ENCODE results near the gene WDR53. TPM values are rescaled to one million over a fixed set of nuclear protein-coding genes. Genes with fewer than 3 reads are reported as not detected.

Gene WDR53
- total RNA-seq, 1 donor from 2014 or later: 13.5 TPM

DNA sequence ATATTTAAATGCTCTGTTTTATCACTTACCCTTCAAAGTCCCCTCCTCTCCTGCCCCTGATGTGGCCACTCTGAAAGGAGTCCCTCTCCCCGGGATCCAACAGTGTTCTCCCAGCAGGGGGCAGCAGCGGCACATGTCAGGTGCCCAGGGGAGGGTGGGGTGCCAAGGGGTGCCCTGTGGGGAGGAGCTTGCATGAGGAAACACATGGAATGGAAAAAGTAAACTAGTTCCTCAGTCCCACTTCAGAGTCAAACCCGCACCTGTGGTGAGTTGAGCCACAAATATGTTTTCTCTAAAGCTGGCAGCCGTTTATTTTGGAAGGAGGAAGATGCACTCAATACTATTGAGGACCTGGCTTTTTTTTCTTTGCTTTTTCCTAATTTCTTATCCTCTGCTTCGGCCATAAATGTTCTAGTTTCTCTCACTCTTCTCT is 41.0 kb upstream of the WDR53 start:
- no peak overlapping the region for H3K27ac ChIP-seq
- DNase-seq (ENCODE audit: extremely low spot score in 2 of 2): no peak
- H3K9me3 ChIP-seq: no peaks in the 10 kb centered on the region
- H3K36me3 ChIP-seq: no peaks in the 10 kb centered on the region
- intact Hi-C loops (cut with DNase I): no loop called here
- TF ChIP-seq POLR2AphosphoS5 (IDR thresholded peaks at IDR 0.05; ENCODE audit: insufficient read depth in 1 of 2, low read depth in 1 of 2) (peak in 1 of 2 donors; percentile 39), POLR2A (IDR thresholded peaks at IDR 0.05) (no peak)
- TF ChIP-seq, protein P1, sequence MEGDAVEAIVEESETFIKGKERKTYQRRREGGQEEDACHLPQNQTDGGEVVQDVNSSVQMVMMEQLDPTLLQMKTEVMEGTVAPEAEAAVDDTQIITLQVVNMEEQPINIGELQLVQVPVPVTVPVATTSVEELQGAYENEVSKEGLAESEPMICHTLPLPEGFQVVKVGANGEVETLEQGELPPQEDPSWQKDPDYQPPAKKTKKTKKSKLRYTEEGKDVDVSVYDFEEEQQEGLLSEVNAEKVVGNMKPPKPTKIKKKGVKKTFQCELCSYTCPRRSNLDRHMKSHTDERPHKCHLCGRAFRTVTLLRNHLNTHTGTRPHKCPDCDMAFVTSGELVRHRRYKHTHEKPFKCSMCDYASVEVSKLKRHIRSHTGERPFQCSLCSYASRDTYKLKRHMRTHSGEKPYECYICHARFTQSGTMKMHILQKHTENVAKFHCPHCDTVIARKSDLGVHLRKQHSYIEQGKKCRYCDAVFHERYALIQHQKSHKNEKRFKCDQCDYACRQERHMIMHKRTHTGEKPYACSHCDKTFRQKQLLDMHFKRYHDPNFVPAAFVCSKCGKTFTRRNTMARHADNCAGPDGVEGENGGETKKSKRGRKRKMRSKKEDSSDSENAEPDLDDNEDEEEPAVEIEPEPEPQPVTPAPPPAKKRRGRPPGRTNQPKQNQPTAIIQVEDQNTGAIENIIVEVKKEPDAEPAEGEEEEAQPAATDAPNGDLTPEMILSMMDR (IDR thresholded peaks at IDR 0.05): peak; percentile 46 to 86 (median 70)
- H3K4me1 ChIP-seq: peaks cover 6% of the 10 kb centered on the region
- H3K4me3 ChIP-seq: no peak overlapping the region
- no peaks in the 10 kb centered on the region for H3K27me3 ChIP-seq

DNA sequence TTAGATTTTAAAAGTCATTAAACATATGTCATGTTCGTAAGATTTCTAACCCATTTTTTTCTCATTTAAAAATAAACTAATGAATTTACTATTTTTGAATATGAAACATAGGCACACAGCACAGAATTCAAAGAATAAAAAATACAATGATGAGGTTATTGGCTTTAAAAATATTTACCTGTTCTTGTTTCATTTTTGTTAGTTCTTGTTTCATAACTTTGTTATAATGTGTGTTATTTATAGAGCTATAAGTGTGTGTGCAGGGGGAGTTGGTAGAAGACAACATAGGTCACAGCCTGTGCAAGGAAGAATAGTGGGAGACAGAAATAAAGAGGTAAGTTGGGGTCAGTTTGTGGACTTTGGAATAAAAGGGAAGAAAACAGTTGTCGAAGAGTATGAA is 40.3 kb upstream of the WDR53 start:
- DNase-seq (ENCODE audit: extremely low spot score in 2 of 2): no peak
- no peak for TF ChIP-seq POLR2A (IDR thresholded peaks at IDR 0.05)
- no peak for TF ChIP-seq POLR2AphosphoS5 (IDR thresholded peaks at IDR 0.05; ENCODE audit: insufficient read depth in 1 of 2, low read depth in 1 of 2)

DNA sequence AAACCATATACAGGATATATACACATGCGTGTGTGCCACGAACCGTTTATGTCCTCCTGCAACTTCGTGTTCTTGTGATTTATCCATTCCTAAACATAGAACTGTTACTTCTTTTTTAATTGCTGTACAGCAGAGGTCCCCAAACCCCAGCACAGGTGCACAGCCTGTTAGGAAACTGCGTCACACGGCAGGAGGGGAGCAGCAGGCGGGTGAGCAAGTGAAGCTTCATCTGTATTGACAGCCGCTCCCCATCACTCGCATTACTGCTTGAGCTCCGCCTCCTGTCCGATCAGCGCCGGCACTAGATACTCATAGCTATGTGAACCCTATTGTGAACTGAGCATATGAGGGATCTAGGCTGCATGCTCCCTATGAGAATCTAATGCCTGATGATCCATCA is 36.2 kb upstream of the WDR53 start:
- no peaks in the 10 kb centered on the region for H3K36me3 ChIP-seq
- no peak for DNase-seq (ENCODE audit: extremely low spot score in 2 of 2)
- no peaks in the 10 kb centered on the region for H3K4me1 ChIP-seq
- H3K27ac ChIP-seq: no peak overlapping the region
- no peaks in the 10 kb centered on the region for H3K9me3 ChIP-seq
- intact Hi-C loops (cut with DNase I): no loop called here
- TF ChIP-seq, protein P1 (IDR thresholded peaks at IDR 0.05): no peak
- TF ChIP-seq POLR2A (IDR thresholded peaks at IDR 0.05) (no peak), POLR2AphosphoS5 (IDR thresholded peaks at IDR 0.05; ENCODE audit: insufficient read depth in 1 of 2, low read depth in 1 of 2) (no peak)
- no peaks in the 10 kb centered on the region for H3K27me3 ChIP-seq
- no peak overlapping the region for H3K4me3 ChIP-seq

More for the DNA sequence above, 40.3 kb upstream of the WDR53 start:
- no peaks in the 10 kb centered on the region for H3K27me3 ChIP-seq
- no peak overlapping the region for H3K4me3 ChIP-seq
- no peaks in the 10 kb centered on the region for H3K9me3 ChIP-seq
- H3K27ac ChIP-seq: no peak overlapping the region
- H3K4me1 ChIP-seq: peaks cover 6% of the 10 kb centered on the region
- intact Hi-C loops (cut with DNase I): no loop called here
- H3K36me3 ChIP-seq: no peaks in the 10 kb centered on the region

DNA sequence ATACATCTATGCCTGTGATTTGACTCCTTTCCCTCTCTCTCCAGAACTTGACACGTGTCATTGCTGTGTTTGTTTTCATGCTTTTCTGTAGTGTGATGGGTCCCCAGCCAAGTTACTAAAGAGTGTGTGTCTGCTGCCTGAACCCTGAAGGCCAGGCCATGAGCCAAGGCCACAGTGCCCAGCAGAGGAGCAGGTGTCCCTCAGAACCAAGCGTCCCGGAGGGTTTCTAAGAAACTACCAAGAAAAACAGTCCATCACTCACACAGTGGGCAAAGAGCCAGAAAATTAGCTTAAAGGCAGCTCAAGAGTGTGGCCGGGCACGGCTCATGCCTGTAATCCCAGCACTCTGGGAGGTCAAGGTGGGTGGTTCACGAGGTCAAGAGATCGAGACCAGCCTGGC is 35.3 kb upstream of the WDR53 start:
- Histone ChIP-seq H3K27me3 (no peaks in the 10 kb centered on the region), H3K4me1 (no peaks in the 10 kb centered on the region), H3K9me3 (no peaks in the 10 kb centered on the region), H3K36me3 (no peaks in the 10 kb centered on the region), H3K4me3 (no peak overlapping the region), H3K27ac (no peak overlapping the region)
- no peak for DNase-seq (ENCODE audit: extremely low spot score in 2 of 2)
- TF ChIP-seq POLR2A (IDR thresholded peaks at IDR 0.05): no peak
- TF ChIP-seq, protein P1 (IDR thresholded peaks at IDR 0.05): no peak
- TF ChIP-seq POLR2AphosphoS5 (IDR thresholded peaks at IDR 0.05; ENCODE audit: insufficient read depth in 1 of 2, low read depth in 1 of 2): no peak
- intact Hi-C loops (cut with DNase I): no loop called here

DNA sequence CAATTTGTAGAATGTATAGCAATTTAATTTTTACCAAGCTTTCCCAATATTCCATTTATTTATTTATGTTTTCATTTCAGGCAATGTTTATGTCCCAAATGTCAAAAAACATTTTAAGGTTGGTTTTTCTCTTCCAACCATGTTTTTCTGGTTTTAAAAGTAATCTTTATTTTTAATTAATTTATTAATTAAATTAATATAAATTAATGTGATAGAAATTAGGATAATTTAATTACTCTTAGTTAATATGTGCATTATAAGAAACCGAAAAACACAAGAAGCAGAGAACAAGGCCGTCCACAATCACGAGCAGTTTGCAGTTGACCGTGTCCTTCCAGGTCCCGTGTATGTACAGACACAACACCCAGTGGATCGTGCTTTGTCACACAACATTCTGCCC is 34.3 kb upstream of the WDR53 start:
- TF ChIP-seq POLR2A (IDR thresholded peaks at IDR 0.05) (no peak), POLR2AphosphoS5 (IDR thresholded peaks at IDR 0.05; ENCODE audit: insufficient read depth in 1 of 2, low read depth in 1 of 2) (no peak)
- TF ChIP-seq, protein P1 (IDR thresholded peaks at IDR 0.05): no peak
- intact Hi-C loops (cut with DNase I): no loop called here

More for the DNA sequence above, 34.3 kb upstream of the WDR53 start:
- Histone ChIP-seq H3K27me3 (no peaks in the 10 kb centered on the region), H3K36me3 (no peaks in the 10 kb centered on the region), H3K9me3 (no peaks in the 10 kb centered on the region), H3K4me1 (no peaks in the 10 kb centered on the region), H3K27ac (no peak overlapping the region), H3K4me3 (no peak overlapping the region)
- DNase-seq (ENCODE audit: extremely low spot score in 2 of 2): no peak
